GM06990 (cell line): Measurements from ENCODE around the gene RRP8.

Experiments
- DNase-seq: peaks from one replicate; pipeline ENCODE4 v3.0.0-alpha.2; 2011; ENCODE audit not compliant: insufficient read length; ENCODE audit errors: extremely low read depth
- H3K27me3 ChIP-seq: replicated peaks from 2 replicates; pipeline ENCODE4 v1.6.0; 2011; ENCODE audit warnings: low read length; ENCODE audit not compliant: control insufficient read depth, insufficient read depth
- H3K36me3 ChIP-seq: 2 replicates; pipeline ENCODE4 v1.5.1; 2011; ENCODE audit warnings: low read length; ENCODE audit not compliant: control insufficient read depth, insufficient read depth
- H3K4me3 ChIP-seq: replicated peaks from 2 replicates; pipeline ENCODE4 v1.5.1; 2011; ENCODE audit warnings: low read depth, mild to moderate bottlenecking, control low read depth, low read length
- TF ChIP-seq, protein P1 (sequence below): IDR thresholded peaks from 2 replicates; pipeline ENCODE4 v1.5.1; 2011; ENCODE audit warnings: low read length, control low read depth, mild to moderate bottlenecking, inconsistent platforms; ENCODE audit not compliant: insufficient read depth, poor library complexity, severe bottlenecking

The RRP8 gene

DNA sequence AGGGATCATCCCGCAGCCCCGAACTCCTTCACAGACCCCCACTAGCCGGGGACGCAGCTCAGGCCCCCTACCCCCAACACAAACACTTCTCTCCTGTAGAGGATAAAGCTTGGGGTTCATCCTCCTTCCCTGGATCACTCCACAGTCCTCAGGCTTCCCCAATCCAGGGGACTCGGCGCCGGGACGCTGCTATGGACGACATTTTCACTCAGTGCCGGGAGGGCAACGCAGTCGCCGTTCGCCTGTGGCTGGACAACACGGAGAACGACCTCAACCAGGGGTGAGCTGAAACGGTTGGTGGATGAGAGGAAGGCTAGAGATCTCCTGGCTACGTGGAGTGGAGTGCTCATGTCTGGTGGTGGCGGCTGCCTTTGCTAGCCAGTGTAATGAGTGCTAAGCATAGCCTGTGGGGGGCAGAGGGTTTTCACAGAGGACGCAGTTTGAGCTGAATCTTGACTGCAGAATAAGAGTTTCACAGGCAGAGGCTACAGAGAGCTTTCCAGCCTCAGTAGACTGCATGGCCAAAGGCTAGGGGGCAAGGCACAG, 738 bp upstream of the RRP8 start:
- Histone ChIP-seq H3K4me3 (peak overlapping the region; percentile 94), H3K27me3 (no peaks in the 10 kb centered on the region), H3K36me3 (peaks cover 24% of the 10 kb centered on the region)
- TF ChIP-seq, protein P1, sequence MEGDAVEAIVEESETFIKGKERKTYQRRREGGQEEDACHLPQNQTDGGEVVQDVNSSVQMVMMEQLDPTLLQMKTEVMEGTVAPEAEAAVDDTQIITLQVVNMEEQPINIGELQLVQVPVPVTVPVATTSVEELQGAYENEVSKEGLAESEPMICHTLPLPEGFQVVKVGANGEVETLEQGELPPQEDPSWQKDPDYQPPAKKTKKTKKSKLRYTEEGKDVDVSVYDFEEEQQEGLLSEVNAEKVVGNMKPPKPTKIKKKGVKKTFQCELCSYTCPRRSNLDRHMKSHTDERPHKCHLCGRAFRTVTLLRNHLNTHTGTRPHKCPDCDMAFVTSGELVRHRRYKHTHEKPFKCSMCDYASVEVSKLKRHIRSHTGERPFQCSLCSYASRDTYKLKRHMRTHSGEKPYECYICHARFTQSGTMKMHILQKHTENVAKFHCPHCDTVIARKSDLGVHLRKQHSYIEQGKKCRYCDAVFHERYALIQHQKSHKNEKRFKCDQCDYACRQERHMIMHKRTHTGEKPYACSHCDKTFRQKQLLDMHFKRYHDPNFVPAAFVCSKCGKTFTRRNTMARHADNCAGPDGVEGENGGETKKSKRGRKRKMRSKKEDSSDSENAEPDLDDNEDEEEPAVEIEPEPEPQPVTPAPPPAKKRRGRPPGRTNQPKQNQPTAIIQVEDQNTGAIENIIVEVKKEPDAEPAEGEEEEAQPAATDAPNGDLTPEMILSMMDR, result peak; percentile 42
- DNase-seq, result peak; percentile 47

DNA sequence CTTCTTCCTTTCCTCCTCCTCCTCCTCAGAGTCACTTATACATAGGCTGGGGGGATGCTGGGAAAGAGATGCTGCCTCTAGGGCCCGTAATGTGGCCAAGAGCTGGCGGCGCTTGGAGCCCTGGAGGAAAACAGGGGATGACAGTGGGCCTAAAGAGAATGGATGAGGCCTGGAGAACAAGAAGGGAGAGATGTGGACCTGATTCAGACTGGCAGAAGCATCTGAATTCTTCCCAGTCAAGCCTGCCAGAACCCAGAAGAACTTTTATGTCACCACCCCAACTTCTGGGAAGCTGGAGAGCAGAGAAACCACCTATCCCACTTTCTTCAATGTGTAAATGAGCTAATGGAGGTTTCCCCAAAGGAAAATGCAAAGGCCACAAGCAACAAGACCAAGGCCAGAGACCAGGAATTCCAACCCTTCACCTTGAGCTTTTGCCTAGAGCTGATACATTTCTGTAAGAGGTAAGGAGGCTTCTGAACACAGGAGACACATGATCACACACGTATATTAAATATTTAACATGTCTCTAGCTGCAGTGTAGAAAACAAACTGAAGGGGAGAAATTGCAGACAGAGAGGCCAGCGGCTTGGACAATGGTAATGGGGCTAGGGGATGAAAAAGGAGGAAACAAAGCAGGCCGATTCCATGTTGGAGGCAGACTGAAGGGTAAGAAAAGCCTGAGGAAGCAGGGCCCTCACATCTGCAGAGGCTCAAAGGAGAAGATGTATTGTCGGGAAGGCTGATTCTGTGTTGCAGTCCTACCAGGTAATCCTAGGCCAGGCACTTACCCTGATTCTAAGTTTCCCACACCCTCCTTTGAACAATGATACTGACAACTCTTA, 1.1 kb downstream of the RRP8 start:
- H3K27me3 ChIP-seq, result no peaks in the 10 kb centered on the region
- TF ChIP-seq, protein P1, result no peak
- H3K4me3 ChIP-seq, result peak overlapping the region; percentile 94
- H3K36me3 ChIP-seq, result peaks cover 22% of the 10 kb centered on the region
- DNase-seq, result no peak

DNA sequence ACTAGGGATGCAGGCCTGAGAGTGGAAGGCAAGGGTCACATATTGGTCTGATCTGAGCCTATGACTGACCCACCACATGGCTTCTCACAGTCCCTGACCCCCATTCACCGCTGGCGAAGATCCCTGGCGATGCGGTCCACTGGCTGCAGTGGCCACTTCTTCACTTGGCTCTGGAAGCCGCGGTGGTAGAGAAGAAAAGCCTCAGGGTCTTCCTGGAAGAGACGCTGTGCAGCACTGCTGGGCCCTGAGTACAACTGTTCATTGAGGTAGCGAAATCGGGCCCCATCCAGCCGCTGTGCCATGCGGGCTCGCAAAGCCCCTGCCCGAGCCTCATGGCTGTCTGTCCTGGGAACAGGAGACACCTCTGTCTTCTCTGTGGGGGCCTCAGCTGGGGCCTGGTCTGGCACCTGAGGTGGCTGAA, 2.4 kb downstream of the RRP8 start:
- peaks cover 24% of the 10 kb centered on the region for H3K36me3 ChIP-seq
- DNase-seq, result no peak
- no peak overlapping the region for H3K4me3 ChIP-seq
- H3K27me3 ChIP-seq, result no peaks in the 10 kb centered on the region
- TF ChIP-seq, protein P1, result no peak

DNA sequence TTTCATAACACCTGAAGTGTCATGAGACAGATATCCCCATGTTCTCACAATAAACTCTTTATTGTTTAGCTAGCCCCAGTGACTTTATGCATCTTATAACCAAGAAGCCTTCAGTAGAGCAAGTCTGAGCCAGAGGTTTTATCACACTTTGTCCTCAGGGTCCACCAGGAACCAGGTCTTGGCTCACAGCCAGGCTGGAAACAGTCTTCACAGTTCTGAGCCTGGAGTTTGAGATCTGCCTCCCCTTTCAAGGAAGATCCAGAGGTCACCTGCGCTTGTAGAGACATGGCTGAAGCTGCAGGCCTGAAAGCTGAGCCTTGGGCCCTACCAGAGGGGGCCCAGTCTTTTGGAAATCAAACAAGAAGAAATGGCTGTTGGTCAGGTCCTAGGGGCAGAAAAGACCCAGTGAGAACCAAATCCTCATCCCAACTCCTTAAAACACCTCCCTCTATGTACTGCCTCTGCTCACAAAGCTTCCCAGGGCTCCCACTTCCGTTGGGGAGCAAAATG, 3.5 kb downstream of the RRP8 start:
- Histone ChIP-seq H3K27me3 (no peaks in the 10 kb centered on the region), H3K36me3 (peaks cover 28% of the 10 kb centered on the region), H3K4me3 (no peak overlapping the region)
- TF ChIP-seq, protein P1, result no peak
- no peak for DNase-seq

DNA sequence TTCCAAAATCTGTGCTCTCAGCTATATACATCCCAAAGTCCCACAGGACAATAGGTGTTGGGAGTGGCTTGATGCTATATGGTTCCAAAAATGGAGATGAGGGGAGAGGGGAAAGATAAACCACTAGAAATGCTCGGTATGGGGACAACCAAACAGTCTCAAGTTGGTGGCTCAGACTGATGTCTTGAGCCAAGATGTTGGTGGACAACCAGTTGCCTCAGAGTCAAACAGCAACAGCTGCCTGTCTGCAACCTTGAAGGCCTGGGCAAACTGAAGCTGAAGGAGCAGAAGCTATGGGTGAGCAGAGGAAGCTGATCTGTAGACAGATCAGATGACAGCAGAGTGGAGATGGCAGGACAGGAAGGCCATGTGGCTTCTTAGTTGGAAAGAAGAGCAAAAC, 4.0 kb downstream of the RRP8 start:
- DNase-seq, result no peak
- no peak overlapping the region for H3K4me3 ChIP-seq
- H3K27me3 ChIP-seq, result no peaks in the 10 kb centered on the region
- H3K36me3 ChIP-seq, result peaks cover 29% of the 10 kb centered on the region
- TF ChIP-seq, protein P1, result no peak
